NCI-H1417 (cell line): ENCODE measurements around the gene UGT2B11.
"Not testable (repeated sequence)": the region's sequence is repeated elsewhere in the genome, so short reads cannot be mapped to it uniquely, and the experiment has no call there.

Source experiments
- DNase-seq, 3 experiments: peaks; one replicate each; lab custom pipeline; 2025; lab: John Stamatoyannopoulos, UW

The UGT2B11 gene

DNA sequence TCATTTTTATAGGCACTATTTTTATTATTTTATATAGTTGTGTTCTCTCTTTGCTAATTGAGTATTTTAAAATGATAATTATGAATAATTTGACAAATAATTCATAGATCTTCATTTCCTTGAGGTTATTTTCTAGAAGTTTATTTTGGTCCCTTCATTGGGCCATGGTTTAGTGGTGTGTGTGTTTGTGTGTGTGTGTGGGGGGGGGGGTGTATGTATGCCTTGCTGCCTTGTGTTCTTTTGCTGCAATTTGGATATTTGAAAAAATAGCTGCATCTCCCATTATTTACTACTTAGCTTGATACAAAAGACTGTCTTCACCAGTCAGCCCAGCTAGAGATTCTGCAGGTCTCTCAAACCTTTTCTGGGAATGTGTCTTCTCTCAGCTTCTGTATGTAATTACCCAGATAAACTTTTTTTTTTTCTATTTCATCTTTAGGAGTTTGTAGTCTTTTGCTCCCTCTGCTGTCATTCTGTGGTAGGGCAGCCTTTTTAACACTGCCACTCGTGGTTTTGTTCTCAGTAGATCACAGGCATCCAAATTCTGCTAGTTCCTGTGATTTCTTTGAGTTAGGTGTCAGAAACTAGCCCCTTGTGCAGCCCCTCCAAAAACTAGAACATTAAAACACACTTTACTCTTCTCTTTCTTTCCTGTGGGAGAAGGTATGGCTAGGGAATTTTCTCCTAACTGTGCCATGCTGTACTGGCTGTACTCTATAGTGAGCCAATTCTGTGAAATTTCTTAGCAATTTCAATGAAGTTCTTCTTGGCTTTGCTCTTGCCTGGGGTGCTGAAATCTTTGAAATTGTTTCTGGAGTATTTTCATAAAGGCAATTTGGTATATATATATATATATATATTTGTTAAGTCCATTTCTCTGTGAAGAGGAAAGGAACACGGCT is 44.1 kb downstream of the UGT2B11 start:
- peak; percentile 20 to 82 (median 43) for DNase-seq

DNA sequence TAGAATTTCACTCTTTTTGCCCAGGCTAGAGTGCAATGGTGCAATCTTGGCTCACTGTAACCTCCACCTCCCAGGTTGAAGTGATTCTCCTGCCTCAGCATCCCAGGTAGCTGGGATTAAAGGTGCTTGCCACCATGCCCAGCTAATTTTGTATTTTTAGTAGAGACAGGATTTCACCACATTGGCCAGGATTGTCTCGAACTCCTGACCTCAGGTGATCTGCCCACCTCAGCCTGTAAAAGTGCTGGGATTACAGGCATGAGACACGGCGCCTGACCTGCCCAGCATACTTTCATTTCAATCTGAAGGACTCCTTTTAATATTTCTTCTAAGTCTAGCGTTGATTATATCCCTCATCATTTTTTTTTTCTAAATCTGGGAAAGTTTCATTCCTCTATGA is 45.4 kb downstream of the UGT2B11 start:
- not testable (repeated sequence) for DNase-seq

DNA sequence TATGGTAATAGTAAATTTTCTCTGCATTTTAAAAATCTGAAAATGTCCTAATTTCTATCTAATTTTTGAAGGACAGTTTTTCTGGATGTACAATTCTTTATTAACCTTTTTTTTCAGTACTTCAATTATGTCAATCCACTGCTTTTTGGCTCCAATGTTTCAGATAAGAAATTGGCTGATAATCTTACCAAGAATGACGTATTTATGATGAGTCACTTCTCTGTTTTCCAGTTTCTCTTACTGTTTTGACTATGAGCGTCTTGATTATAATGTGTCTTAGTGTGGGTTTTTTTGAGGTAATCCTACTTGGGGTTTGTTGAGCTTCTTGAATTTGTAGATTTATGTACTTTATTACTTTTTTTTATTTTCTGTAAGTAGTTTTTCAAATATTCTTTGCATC is 47.2 kb downstream of the UGT2B11 start:
- DNase-seq: no peak

DNA sequence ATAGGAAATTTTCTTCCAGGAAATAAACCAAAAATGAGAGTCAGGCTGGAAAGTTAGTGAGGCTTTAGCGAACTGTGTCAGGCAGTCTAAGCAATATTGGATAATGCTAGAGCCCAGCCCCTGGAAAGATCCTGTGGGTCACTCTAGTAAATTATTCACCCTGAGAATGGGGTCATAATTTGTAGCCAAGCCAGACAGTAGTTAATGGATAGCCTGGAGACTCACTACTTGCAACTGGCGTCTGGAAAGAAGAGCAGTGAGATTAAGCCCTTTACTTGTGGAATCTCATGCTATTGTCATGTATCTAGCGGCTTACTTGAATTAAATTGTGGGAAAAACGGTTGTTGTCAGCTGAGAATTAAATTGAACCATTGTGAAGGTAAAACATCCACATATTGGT is 48.2 kb downstream of the UGT2B11 start:
- DNase-seq: not testable (repeated sequence)

DNA sequence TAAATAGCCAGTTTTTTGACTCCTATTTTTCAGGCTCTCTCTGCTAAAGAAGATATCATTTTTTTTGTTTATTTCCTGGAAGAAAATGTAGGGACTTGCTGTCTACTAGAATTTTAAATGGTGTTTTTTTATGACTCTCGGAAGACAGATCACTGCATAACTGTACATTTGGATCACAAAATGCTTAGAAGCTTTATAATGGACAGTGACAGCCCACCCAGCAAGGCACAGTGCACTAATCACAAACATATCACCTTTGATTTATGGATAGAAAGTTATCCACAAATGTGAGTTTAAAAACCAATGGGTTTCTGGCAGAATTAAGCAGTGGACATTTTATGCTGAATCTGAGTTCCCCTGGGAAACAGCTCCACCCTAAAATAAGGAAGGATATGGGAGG is 48.8 kb downstream of the UGT2B11 start:
- DNase-seq: not testable (repeated sequence)

DNA sequence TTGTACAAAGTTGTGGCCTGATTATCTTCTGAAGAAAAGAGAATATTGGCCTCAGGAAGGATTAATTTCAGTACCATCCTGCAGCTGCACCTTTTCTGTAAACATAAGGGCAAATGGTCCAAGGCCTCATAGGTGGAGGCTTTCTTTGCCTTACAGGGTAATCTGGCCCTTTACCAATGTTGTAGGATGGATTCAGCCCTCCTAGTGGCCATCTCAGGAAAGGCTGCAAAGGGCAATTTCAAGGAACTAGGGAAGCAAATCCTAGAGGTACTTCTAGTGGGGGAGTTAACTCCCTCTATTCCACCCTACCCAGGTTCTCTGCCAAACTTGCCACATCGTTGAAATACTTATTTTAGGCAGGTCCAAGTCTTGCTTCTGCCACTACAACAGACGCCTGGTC is 57.6 kb downstream of the UGT2B11 start:
- no peak for DNase-seq

- DNase-seq: no peak
Observed at GRCh38 chr4:69154021-69154420, 60.5 kb downstream of the UGT2B11 start.
